GM18505 (cell line): ENCODE measurements around the gene IL6R.
"Not testable (repeated sequence)": the region's sequence is repeated elsewhere in the genome, so short reads cannot be mapped to it uniquely, and the experiment has no call there.

Experiments used
- ATAC-seq: cut with Tn5 transposase; IDR thresholded peaks from one replicate; pipeline ENCODE4 v1.9.1; 2021; ENCODE audit not compliant: unreplicated experiment
- POLR2A ChIP-seq: IDR thresholded peaks from 4 replicates; pipeline ENCODE4 v1.6.1; 2011; ENCODE audit warnings: borderline replicate concordance; ENCODE audit not compliant: insufficient read depth, insufficient read length; ENCODE audit errors: extremely low read depth

Gene IL6R

GRCh38 chr1:154414606-154415005, 9.5 kb downstream of the IL6R start:
- no peak for TF ChIP-seq POLR2A
- no peak for ATAC-seq

- no peak for TF ChIP-seq POLR2A
- no peak for ATAC-seq
Observed at GRCh38 chr1:154416471-154417337, 11.6 kb downstream of the IL6R start.

GRCh38 chr1:154417338-154417608, 12.1 kb downstream of the IL6R start:
- ATAC-seq, result no peak
- TF ChIP-seq POLR2A, result no peak

- ATAC-seq, result no peak
Observed at GRCh38 chr1:154418062-154418921, 13.1 kb downstream of the IL6R start.

GRCh38 chr1:154418923-154419619, 13.9 kb downstream of the IL6R start:
- ATAC-seq, result no peak
- no peak for TF ChIP-seq POLR2A

More at GRCh38 chr1:154418062-154418921, 13.1 kb downstream of the IL6R start:
- no peak for TF ChIP-seq POLR2A

- no peak for TF ChIP-seq POLR2A
- ATAC-seq, result no peak
Observed at GRCh38 chr1:154419620-154420571, 14.8 kb downstream of the IL6R start.

GRCh38 chr1:154420961-154421924, 16.1 kb downstream of the IL6R start:
- TF ChIP-seq POLR2A, result no peak
- ATAC-seq, result no peak

- not testable (repeated sequence) for ATAC-seq
Observed at GRCh38 chr1:154422049-154422448, 16.9 kb downstream of the IL6R start.

GRCh38 chr1:154422521-154422920, 17.4 kb downstream of the IL6R start:
- TF ChIP-seq POLR2A, result no peak
- no peak for ATAC-seq

- TF ChIP-seq POLR2A, result no peak
- no peak for ATAC-seq
Observed at GRCh38 chr1:154423304-154423987, 18.3 kb downstream of the IL6R start.

GRCh38 chr1:154423988-154424326, 18.8 kb downstream of the IL6R start:
- TF ChIP-seq POLR2A, result no peak
- no peak for ATAC-seq
